CD14-positive monocyte (primary cell): ENCODE results near the gene PRICKLE4. TPM values are rescaled to one million over a fixed set of nuclear protein-coding genes. Genes with fewer than 3 reads are reported as not detected.

Experiments
- DNase-seq, 3 donors: peaks; one replicate each; pipeline ENCODE4 v3.0.0-alpha.2; 2011 to 2022
- H2AFZ ChIP-seq: 2 replicates; pipeline ENCODE4 v1.6.0; 2012; ENCODE audit warnings: mild to moderate bottlenecking, low read depth, low read length, inconsistent platforms; ENCODE audit not compliant: insufficient read depth, poor library complexity, severe bottlenecking
- H3K27ac ChIP-seq, 2 donors: 1 replicate in 1 of 2; 2 replicates in 1 of 2; pipeline ENCODE4 v1.5.1; 2012 to 2013; ENCODE audit warnings: low read length in 2 of 2, control low read depth in 1 of 2, inconsistent platforms in 1 of 2, low read depth in 1 of 2, mild to moderate bottlenecking in 1 of 2
- H3K27me3 ChIP-seq, 2 donors: one replicate each; pipeline versions ENCODE4 v1.6.0 to v1.6.1; 2011 to 2013; ENCODE audit warnings: low read length in 2 of 2; ENCODE audit not compliant: control insufficient read depth in 2 of 2, insufficient read depth in 2 of 2
- H3K36me3 ChIP-seq, 2 donors: replicated peaks in 1 of 2; 1 replicate in 1 of 2; 2 replicates in 1 of 2; pipeline versions ENCODE4 v1.5.1 to v1.6.1; 2012 to 2013; ENCODE audit warnings: low read length in 2 of 2, control low read depth in 1 of 2, inconsistent platforms in 1 of 2, mild to moderate bottlenecking in 1 of 2; ENCODE audit not compliant: insufficient read depth in 2 of 2, control insufficient read depth in 1 of 2
- H3K4me1 ChIP-seq, 2 donors: 1 replicate in 1 of 2; 2 replicates in 1 of 2; pipeline versions ENCODE4 v1.5.1 to v1.6.1; 2012 to 2013; ENCODE audit warnings: low read length in 2 of 2, control low read depth in 1 of 2, inconsistent platforms in 1 of 2, mild to moderate bottlenecking in 1 of 2, moderate library complexity in 1 of 2; ENCODE audit not compliant: insufficient read depth in 2 of 2, control insufficient read depth in 1 of 2
- H3K4me2 ChIP-seq: replicated peaks from 2 replicates; pipeline ENCODE3; 2012; ENCODE audit warnings: low read length, moderate library complexity, mild to moderate bottlenecking; ENCODE audit not compliant: poor library complexity, severe bottlenecking; ENCODE audit errors: extremely low read depth
- H3K4me3 ChIP-seq, 3 experiments: fragments of 200-600 bp in 1 of 3; sonication (generic) in 1 of 3; replicated peaks in 1 of 3; 1 replicate in 2 of 3; 2 replicates in 1 of 3; pipeline ENCODE4 v1.5.1; 2011 to 2013; ENCODE audit warnings: low read length in 3 of 3, mild to moderate bottlenecking in 3 of 3, control low read depth in 2 of 3, low read depth in 2 of 3, inconsistent platforms in 1 of 3, moderate library complexity in 1 of 3
- H3K79me2 ChIP-seq: 2 replicates; pipeline ENCODE4 v1.6.0; 2012; ENCODE audit warnings: mild to moderate bottlenecking, control low read depth, inconsistent platforms, low read length, moderate library complexity; ENCODE audit not compliant: insufficient read depth
- H3K9ac ChIP-seq: 2 replicates; pipeline ENCODE4 v1.6.0; 2017; ENCODE audit warnings: low read length, mild to moderate bottlenecking; ENCODE audit not compliant: insufficient read depth, poor library complexity, severe bottlenecking
- H3K9me3 ChIP-seq, 2 donors: replicated peaks in 1 of 2; 1 replicate in 1 of 2; 2 replicates in 1 of 2; pipeline versions ENCODE4 v1.5.1 to v1.6.1; 2012 to 2013; ENCODE audit warnings: low read length in 2 of 2, control low read depth in 1 of 2; ENCODE audit not compliant: control insufficient read depth in 1 of 2, insufficient read depth in 1 of 2
- H4K20me1 ChIP-seq: 2 replicates; pipeline ENCODE4 v1.6.0; 2012; ENCODE audit warnings: mild to moderate bottlenecking, low read length, control low read depth, moderate library complexity; ENCODE audit not compliant: insufficient read depth
- H3K27ac Mint-ChIP-seq, 7 donors: one replicate each; pipeline ENCODE4 v1.8.0; 2020; ENCODE audit warnings: mild to moderate bottlenecking in 7 of 7, mixed read lengths in 7 of 7, moderate library complexity in 6 of 7, inconsistent platforms in 2 of 7
- H3K27me3 Mint-ChIP-seq, 3 donors: one replicate each; pipeline ENCODE4 v1.8.0; 2021 to 2022; ENCODE audit warnings: low read depth in 3 of 3, mild to moderate bottlenecking in 3 of 3, mixed read lengths in 3 of 3, moderate library complexity in 3 of 3, inconsistent platforms in 1 of 3
- H3K36me3 Mint-ChIP-seq, 2 donors: one replicate each; pipeline ENCODE4 v1.8.0; 2020; ENCODE audit warnings: mixed read lengths in 2 of 2, inconsistent platforms in 1 of 2, mild to moderate bottlenecking in 1 of 2
- H3K4me1 Mint-ChIP-seq: one replicate; pipeline ENCODE4 v1.8.0; 2020; ENCODE audit warnings: mild to moderate bottlenecking, mixed read lengths
- H3K4me3 Mint-ChIP-seq, 2 donors: one replicate each; pipeline ENCODE4 v1.8.0; 2020; ENCODE audit warnings: mild to moderate bottlenecking in 2 of 2, mixed read lengths in 2 of 2, moderate library complexity in 1 of 2
- H3K9me3 Mint-ChIP-seq, 7 donors: one replicate each; pipeline ENCODE4 v1.8.0; 2020 to 2022; ENCODE audit warnings: mixed read lengths in 7 of 7, mild to moderate bottlenecking in 6 of 7, moderate library complexity in 6 of 7, inconsistent platforms in 2 of 7
- WGBS: methylation state at CpG from one replicate; pipeline ENCODE4 v1.1.5; 2013; ENCODE audit warnings: missing lambda C conversion rate; ENCODE audit not compliant: insufficient coverage; 5-methylcytosine and 5-hydroxymethylcytosine counted together
- intact Hi-C, 2 donors: fragments of 100-400 bp; cut with micrococcal nuclease; formaldehyde crosslinking; loops; one replicate each; pipeline versions ENCODE4 v1.15.0 to v1.15.1; 2023
- polyA plus RNA-seq, 3 donors: library from polyadenylated mRNA; depleted of rRNA in 1 of 3; unstranded in 2 of 3; stranded (reverse) in 1 of 3; fragments of 300-500 nt in 2 of 3; fragments of >200 nt in 1 of 3; fragmentation: Illumina TruSeq in 2 of 3; gene quantifications; 1 replicate in 2 of 3; 2 replicates in 1 of 3; pipeline ENCODE4 v1.2.3, GENCODE V29; 2012 to 2021
- small RNA-seq: library from RNA; depleted of rRNA; stranded (forward); fragments of <200 nt; gene quantifications from one replicate; pipeline ENCODE3, GENCODE V24; 2012; ENCODE audit warnings: low read depth; ENCODE audit not compliant: insufficient read length
- TF ChIP-seq, protein P1 (sequence below): fragments of 200-600 bp; IDR thresholded peaks from one replicate; pipeline ENCODE4 v1.8.0; 2022; ENCODE audit warnings: antibody characterized with exemption, mild to moderate bottlenecking

PRICKLE4 gene
- polyA plus RNA-seq, 3 donors: 0.88 TPM; not detected in 2

DNA sequence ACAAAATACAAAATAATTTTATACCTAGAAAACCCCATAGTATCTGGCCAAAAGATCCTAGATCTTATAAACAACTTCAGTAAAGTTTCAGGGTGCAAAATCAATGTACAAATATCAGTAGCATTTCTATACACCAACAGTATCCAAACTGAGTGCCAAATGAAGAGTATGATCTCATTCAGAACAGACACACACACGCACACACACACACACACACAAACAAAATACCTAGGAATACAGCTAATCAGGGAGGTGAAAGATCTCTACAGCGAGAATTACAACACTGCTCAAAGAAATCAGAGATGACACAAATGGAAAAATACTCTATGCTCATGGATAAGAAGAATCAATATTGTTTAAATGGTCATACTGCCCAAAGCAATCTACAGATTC lies 56.1 kb downstream of the PRICKLE4 start:
- no peak overlapping the region for H3K4me3 ChIP-seq
- H3K9ac ChIP-seq: no peak overlapping the region
- H3K4me1 ChIP-seq: no peaks in the 10 kb centered on the region
- DNase-seq: no peak
- no peak overlapping the region for H3K4me2 ChIP-seq
- Mint-ChIP-seq H3K36me3 (peaks cover 0 to 13% of the 10 kb centered on the region in 2 donors), H3K4me1 (peaks cover 3% of the 10 kb centered on the region), H3K9me3 (no peaks in the 10 kb centered on the region), H3K4me3 (no peak overlapping the region), H3K27ac (no peak overlapping the region), H3K27me3 (no peaks in the 10 kb centered on the region)
- no peaks in the 10 kb centered on the region for H4K20me1 ChIP-seq
- no peaks in the 10 kb centered on the region for H3K27me3 ChIP-seq
- intact Hi-C loops: no loop called here
- no peaks in the 10 kb centered on the region for H3K79me2 ChIP-seq
- no peak overlapping the region for H2AFZ ChIP-seq
- WGBS: no CpG with 5 or more reads among the region's 2 CpGs
- no peaks in the 10 kb centered on the region for H3K36me3 ChIP-seq
- no peaks in the 10 kb centered on the region for H3K9me3 ChIP-seq
- TF ChIP-seq, protein P1, sequence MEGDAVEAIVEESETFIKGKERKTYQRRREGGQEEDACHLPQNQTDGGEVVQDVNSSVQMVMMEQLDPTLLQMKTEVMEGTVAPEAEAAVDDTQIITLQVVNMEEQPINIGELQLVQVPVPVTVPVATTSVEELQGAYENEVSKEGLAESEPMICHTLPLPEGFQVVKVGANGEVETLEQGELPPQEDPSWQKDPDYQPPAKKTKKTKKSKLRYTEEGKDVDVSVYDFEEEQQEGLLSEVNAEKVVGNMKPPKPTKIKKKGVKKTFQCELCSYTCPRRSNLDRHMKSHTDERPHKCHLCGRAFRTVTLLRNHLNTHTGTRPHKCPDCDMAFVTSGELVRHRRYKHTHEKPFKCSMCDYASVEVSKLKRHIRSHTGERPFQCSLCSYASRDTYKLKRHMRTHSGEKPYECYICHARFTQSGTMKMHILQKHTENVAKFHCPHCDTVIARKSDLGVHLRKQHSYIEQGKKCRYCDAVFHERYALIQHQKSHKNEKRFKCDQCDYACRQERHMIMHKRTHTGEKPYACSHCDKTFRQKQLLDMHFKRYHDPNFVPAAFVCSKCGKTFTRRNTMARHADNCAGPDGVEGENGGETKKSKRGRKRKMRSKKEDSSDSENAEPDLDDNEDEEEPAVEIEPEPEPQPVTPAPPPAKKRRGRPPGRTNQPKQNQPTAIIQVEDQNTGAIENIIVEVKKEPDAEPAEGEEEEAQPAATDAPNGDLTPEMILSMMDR: no peak
- no peak overlapping the region for H3K27ac ChIP-seq

Small RNA genes within 50 kb of the gene (small RNA-seq; reads per million reads assigned to genes)
- not detected for gene AL365205.2
- not detected for gene AL365205.3
- gene RF00393: not detected

Other genes starting within 250 kb of the PRICKLE4 start
- 1 to 10 TPM in 1 of 3 donors, under 1 TPM in 2; 0.62 to 7.6 (median 0.65) TPM for gene FOXP4, start 234.4 kb upstream of the PRICKLE4 start, polyA plus RNA-seq
- gene MDFI, start 142.3 kb upstream of the PRICKLE4 start, polyA plus RNA-seq: not detected
- 10 to 100 TPM; 42.6 to 60.0 (median 55.0) TPM for gene TFEB, start 45.2 kb upstream of the PRICKLE4 start, polyA plus RNA-seq
- not detected for gene PGC, start 33.4 kb upstream of the PRICKLE4 start, polyA plus RNA-seq
- gene FRS3, start 882 bp upstream of the PRICKLE4 start, polyA plus RNA-seq: 1 to 10 TPM; 1.3 to 7.0 (median 2.6) TPM
- 100 to 1,000 TPM; 271 to 382 (median 343) TPM for gene TOMM6, start 6.9 kb downstream of the PRICKLE4 start, polyA plus RNA-seq
- gene USP49, start 114.6 kb downstream of the PRICKLE4 start, polyA plus RNA-seq: 1 to 10 TPM in 1 of 3 donors, under 1 TPM in 2; 0.08 to 4.8 (median 0.37) TPM
- 10 to 100 TPM in 2 of 3 donors, 1 to 10 TPM in 1; 6.3 to 16.2 (median 13.6) TPM for gene MED20, start 140.4 kb downstream of the PRICKLE4 start, polyA plus RNA-seq
- gene BYSL, start 140.7 kb downstream of the PRICKLE4 start, polyA plus RNA-seq: 1 to 10 TPM; 2.7 to 4.2 (median 3.9) TPM
- 100 to 1,000 TPM; 166 to 273 (median 259) TPM for gene CCND3, start 161.0 kb downstream of the PRICKLE4 start, polyA plus RNA-seq